DMS79 treated with DMSO at 0.1 percent for 48 hours (cell line): ENCODE measurements around the gene MTUS2.

Experiments
- DNase-seq: peaks from one replicate; lab custom pipeline; 2025; lab: John Stamatoyannopoulos, UW

Gene MTUS2

DNA sequence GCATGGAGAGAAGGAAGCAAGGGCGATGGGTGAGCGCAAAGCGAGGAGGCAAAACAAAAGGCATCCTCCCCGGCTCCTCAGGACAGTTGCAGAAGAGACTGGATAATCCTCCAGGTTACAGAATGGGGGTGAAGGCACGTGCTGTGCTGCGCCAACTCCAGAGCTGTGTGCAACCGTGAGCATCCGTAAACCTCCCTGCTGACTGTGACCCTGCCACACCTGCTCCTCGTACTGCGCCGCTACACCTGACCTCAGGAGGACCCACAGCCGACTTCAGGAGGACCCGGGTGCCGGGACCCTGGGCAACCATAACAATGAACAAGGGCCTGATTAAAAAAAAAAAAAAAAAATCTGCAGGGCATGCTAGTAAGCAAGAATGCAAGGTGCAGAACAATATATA is 706.6 kb downstream of the MTUS2 start:
- no peak for DNase-seq

DNA sequence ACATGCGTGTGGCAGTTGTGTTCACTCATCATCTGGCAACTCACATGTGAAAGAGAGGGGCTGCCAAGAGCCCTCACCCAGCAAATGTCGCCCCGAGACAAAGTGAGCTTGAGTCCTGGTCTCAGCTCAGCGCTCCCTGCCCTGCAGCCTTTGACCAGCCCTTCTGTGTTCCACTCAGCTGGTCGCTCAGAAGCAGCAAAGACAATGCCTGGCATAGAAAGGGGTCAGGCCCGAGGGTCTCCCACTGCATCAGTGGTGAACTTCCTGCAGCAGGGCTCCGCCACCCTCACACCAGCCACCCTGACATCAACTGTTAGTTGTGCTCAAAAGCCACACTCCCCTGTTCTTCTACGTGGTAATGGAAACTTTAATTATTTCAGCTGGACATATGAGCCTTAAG is 707.4 kb downstream of the MTUS2 start:
- DNase-seq = no peak

DNA sequence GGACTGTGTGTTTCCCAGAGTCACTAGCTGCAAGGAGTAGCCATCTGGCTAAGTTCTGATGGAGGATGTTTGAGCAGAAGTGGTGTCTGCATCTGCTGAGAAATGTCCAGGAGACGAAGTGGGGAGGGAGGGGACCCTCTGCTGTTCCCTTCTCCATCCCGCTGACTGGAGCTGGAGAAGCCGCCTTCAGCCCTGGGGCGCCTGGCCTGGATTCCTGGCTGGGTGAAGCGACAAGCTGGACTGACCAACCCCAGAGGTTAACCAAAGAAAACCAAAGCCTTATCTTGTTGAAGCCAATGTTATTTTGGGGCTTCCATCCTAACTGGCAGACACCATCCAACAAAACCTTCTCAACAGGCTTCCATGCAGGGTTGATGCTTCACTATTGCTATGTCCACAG is 707.8 kb downstream of the MTUS2 start:
- DNase-seq = no peak

DNA sequence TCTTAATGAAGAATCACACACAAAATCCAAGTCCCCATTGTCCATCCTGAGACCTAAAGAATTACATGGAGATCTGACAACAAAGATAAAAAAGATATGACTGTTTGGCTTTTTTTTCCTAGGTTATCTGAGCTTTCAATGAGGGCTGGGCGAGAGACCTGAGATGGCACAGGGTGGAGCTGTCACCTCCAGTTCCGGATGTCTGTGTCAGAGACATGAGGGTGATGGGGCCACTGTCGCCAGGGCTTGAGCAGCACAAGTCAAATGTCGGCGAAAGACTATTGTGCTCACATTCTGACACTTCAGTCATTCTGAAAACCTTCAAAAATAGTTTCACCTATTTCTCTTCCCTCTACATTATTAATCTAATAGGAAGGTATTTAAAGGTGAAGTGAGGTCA is 709.6 kb downstream of the MTUS2 start:
- DNase-seq = no peak

DNA sequence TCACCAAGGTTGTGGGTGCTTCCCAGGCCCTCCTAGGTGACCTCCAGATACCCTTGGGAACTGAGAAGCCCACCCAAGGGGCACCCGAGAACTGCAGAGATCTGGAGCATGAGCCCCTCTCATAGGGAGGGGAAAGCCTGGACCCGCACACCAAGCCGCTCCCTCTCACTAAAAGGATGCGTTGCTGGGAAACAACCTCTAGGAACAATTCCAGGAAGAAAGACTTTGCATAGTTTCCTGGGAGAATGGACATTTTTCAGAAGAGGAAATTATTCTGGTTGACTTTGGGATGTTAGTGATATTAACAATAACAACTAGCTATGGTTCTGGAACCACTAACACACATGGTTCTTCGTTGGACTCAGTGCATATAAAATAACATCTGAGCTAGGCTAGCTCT is 710.8 kb downstream of the MTUS2 start:
- no peak for DNase-seq

DNA sequence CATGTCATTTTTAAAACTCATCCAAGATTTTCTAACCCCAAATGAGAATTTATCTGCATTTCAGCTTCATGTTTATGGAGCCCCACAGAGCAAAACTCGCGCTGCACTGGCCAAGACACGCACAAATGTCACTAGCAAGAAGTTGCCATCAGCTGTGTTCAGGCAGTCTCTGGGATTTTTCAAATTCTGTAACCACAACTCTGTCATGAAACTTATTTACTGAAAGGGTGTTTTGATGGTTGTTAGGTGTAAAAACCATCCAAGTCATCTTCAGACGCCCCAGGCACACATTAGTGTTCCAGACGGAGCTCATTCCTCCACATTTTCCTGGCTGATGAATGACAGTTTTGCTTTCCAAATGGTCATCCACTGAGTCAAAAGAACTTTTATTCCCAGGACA is 712.0 kb downstream of the MTUS2 start:
- no peak for DNase-seq

DNA sequence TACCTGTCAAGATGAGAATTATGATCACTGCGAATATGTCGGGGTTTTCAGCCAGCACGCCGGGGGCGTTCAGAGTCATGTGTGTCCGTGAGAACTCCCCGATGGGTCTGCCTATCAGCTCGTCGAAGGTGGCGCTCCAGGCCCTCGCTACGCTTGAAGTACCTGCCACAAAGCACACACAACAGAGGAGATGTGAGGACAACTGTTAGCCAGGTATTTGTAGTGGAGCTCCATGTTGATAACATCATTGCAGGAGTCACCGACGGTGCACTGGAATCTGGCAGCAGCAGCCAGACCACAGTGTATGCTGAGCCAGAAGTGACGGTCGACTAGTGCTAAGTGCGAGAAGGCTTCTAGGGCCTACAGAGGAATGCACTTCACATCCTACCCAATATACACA is 712.7 kb downstream of the MTUS2 start:
- DNase-seq = no peak

DNA sequence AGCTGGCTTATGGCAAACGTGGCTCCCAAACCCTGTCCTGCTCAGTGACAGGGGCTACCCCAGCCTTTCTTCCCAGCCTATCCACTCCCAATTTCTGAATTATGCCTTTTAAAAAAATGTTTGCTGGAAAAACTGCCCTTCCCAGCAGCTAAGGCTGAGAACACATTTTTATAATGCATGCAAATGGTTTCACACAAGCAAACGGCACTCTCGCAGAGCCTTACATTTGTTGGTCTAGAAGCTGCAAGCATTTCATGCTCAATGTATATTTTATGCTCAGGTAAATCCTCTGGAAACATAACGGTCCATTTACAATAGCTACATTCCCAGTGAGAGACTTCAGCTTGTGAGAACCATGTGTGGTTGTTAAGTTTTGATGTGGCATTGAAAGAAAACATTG is 713.9 kb downstream of the MTUS2 start:
- no peak for DNase-seq

DNA sequence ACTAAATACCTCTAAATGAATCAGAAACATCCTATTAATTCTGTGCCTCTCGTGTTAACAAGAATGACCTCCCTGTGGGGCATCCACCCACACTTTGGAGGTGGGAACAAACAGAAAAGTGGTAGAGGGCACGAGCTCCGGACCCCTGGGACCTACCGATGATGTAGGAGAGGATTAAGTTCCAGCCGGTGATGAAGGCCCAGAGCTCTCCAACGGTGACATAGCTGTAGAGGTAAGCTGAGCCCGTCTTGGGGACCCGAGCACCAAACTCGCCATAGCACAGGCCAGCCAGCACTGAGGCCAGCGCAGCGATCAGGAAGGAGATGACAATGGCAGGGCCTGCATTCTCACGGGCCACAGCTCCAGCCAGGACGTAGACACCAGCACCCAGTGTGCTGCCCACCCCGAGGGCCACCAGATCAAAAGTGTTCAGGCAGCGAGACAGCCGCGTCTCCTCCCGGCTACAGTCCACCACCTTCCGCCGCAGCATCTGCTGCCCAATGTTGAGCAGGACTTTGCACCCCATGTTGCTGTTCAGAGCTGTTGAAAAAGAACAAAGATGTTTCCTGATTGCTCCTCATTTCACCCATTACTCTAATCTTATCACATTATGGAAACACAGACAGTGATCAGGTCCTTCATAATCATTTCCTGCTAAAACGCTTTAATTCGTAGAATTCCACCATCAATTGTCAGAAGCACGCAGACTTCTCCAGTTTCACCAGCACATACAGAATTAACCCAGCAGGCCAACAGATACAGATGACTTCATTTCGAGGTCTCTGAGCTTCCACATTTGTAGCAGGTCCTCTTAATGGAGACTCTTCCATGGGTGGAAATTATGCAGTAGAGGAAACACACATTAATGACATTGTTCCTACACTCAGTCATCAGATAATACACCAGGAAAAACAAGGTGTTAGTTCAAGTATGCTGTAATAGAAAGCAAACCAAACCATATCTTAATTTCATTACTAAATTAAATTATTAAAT is 715.8 kb downstream of the MTUS2 start:
- DNase-seq = no peak

DNA sequence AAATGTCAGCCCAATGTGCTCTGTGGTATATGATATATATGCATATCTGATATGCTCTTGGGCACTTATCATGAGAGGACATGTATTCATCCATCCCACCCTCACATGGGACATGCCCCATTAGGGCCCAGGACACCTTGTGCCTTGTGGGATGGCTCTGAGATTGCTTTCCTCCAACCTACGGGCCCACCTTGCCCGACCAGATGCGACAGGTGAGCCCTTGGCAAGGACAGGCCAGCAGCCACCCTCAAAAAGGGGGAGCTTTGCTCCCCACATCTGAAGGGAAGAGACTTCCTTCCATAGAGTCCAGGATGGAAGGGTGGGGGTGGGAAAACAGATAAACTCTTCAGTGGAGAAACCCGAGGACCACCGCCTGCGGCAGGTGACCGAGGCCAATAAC is 716.7 kb downstream of the MTUS2 start:
- no peak for DNase-seq

DNA sequence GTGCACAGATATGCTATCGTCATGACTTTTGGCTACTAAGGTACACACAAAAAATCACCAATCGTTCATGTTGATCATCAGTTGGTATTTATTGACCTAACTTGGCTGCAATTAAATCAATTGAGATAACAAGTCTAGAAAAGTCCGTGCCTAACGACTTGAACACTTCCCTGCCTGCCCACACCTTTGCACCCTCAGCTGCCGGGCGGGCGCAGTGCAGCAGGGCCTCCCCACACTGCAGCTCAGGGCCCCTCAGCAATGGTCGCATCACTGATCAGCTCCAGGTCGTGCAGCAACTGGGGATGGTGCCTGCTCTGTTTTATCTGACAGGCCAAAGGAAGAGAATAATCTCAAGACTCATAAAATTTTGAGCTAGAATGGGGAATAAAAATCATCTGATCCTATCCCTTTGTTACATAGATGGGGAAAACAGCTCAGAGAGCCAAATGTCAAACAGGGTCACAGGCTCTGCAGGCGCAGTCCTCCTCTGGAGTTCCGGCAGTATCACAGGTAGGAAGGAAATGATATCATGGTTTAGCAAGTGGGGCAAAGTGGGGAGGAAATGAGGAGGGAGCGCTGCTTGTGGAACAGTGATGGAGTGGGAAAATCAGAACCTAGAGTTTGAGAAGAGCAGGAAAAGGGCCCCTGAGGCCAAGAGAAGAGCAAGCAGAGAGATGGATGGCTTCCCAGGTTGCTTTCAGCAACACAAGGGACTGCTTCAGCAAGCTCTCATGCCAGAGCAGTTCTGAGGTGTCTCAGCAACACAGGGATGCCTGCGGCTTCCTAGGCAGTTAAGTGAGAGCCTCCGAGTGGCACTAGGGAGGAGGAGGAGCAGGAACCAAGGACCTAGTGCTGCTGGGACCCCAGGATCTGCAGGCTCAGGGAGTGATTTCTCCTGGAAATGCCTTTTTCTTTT is 717.9 kb downstream of the MTUS2 start:
- DNase-seq = no peak

DNA sequence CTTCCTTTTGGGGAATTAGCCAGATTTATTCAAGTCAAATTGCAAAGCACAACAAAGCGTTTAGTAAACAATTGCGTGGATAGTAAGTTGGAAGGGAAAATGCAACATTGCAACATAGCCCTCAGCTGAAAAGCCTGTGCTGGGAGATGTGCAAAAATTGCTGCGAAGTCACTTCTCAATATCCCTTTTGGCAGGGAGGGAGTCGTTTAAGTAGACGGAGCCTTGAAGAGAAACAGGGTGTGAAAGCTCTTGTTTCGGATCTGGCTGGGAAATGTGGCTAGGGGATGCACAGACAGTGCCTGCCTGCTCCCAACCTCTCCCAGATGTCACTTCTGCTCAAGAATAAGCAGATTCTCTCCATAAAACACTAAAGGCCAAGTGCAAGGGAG is 718.5 kb downstream of the MTUS2 start:
- DNase-seq = no peak

DNA sequence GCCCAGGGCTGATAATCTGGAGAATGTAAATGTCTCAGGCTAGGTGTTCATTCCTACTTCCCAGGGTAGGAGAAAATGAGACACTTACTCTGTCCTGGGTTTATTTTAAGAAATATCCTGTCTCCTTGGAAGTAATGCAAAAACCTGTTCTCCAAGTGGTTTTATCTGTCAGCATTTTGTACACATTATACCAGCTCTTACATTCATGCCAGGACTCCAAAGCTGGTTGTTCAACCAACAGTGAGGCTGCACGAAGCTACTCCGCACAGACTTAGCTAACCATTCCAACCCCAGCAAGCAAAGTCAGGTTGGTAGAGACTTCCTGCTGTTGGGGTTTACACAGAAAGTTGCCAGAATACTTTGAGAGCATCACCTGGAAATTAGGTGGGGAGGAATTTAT is 719.7 kb downstream of the MTUS2 start:
- DNase-seq = no peak

DNA sequence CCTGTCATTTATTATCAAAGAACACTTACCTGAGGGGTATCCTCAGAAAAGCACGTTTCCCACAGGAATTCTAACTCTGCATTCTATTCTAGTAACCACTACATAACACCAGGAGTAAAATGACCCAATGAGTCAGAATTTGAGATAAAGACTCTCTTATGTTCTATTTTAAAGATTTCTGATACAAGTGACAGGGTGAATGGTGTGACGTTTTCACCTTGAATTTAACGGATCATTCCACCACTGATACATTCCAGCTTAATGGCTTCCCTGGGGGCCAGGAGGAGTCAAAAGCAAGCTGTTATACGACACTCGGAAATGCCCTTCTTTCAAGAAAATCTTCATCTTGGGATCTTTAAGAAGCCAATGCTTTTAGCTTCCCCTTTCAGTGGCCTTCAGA is 720.2 kb downstream of the MTUS2 start:
- no peak for DNase-seq

DNA sequence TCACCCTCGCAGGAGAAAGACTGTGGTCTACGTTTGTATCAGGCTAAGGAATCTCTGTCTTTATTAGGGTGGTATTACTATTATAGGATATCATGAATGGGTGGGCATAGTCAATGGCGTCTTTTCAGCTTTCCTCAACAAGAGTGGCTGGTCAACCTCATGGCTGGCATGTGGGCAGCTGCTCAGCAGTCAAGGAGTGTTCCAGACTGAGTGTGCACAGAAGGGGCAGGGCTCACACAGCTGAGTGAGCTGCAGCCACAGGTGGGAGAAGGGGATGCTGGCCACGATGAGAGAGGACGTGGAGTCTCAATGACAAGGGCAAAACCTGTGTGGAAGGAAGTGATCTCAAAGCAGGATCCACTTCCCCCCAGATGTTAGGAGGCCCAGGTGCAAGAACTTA is 720.7 kb downstream of the MTUS2 start:
- no peak for DNase-seq

DNA sequence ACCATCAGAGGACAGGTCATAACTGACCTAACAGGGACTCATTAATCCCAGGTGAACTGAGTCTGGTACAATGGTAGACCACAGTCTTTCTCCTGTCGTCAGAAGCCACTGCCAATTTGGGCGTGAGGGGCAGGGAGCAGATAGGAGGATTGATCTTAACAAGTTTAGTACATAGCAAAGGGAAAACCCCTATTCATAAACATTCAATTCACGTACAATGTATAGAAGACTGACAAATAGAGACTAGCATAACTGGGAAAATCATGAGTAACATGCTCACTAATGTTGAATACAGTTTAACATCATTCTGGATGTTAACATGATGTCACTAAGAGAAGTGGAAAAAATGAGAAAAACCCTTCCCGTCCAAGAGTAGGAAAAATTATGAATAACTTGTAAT is 721.3 kb downstream of the MTUS2 start:
- DNase-seq = no peak

DNA sequence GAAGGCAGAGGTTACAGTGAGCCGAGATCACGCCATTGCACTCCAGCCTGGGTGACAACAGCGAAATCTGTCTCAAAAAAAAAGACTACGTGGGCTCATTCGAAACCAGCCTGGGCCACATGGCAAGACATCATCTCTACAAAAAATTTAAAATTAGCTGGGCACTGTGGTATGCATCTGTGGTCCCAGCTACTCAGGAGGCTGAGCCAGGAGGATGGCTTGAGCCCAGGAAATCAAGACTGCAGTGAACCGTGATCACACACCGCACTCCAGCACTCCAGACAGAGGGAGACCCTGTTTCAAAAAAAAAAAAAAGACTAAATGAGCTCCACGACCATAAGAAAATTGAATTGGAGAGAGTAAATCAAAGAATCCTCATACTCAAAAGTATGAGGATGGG is 722.2 kb downstream of the MTUS2 start:
- no peak for DNase-seq

DNA sequence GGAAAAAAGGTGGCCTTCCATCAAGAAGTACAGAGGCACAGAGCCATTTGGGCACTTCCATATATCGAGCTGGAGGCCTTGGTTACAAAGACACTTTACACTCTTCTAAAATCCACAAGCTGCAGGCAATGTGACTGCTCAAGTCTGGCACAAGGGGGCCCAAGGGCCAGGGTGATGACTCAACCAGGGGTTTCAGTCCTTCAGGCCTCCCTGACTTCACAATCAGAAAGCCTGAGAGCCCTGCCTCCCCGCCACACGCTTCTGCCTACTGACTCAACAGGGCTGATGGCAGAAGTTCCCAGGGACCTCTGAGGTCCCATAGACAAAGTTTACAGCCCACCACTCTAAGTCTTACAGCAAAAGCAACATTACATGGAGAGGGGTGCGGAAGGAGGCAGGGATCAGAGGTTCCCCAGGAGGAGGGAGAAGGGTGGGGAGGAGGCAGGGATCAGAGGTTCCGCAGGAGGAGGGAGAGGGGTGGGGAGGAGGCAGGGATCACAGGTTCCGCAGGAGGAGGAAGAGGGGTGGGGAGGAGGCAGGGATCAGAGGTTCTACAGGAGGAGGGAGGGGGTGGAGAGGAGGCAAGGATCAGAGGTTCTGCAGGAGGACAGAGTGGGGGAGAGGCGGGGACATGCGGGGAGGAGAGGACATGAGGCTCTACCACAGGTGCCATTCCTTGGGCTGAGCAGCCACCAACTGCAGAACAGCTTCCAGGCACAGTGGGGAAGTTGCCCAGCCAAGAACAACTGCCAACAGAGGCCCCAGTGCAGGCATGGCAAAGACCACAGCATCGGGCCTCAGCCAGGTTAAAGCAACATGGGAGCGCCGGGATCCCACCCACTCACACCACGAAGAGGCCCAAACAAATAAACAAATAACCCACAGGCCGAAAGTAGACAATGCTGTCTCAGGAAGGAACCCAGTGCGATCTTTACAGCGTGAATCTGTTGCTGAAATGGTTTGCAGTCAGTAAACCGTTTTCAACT is 723.4 kb downstream of the MTUS2 start:
- no peak for DNase-seq

DNA sequence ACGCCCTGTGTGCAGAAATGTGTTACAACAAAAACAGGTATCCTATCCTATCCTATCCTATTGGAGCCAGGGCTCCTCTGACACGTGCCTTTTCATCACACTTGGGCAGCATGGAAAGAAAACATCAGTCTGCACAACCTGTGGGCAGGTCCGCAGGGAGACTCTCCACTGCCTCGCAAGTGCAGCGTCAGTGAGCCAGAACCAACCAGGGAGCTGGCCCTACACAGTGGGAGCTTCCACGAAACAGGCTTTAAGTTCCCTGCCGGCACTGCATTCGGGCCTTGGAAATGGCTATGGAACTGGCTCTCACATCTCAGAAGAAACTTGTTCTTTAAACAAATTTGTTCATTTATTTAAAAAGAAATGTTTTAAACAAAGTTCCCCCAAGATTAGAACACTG is 725.8 kb downstream of the MTUS2 start:
- DNase-seq = no peak

DNA sequence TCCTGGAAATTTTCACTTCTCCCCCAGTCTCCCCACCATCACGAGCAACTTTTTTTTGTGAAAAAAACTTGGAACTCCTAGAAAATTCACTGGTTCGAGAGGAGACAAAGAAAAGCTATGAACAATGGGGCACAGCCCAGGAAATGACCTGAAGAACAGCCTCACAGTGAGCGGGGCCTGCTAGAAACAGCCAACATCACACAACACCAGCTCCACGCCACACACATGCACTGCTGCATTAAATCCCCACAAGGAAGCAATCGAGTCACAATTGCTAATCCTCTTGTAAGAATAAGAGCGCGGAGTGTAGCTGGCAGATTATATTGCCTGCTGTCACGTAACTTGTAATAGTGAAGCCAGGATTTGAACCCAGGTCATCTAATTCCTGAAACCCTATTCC is 726.5 kb downstream of the MTUS2 start:
- DNase-seq = no peak

DNA sequence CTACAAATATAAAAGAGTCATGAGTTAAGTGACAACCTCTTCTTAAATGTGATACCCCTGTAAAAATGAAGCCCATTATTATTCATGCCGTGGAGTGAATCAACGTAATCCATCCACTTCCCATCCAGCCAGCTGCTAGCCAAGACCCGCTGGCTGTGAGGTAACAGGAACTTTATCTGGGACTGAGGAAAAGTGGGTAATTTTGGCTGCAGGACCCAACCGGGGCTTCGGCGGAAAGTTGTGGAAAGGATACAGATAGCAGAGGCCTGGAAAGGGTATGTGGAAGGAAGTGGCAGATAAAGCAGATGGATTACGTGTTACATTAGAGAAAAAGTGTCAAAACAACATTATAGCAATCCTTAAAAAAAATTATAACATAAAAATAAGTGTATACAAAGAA is 727.0 kb downstream of the MTUS2 start:
- DNase-seq = no peak

DNA sequence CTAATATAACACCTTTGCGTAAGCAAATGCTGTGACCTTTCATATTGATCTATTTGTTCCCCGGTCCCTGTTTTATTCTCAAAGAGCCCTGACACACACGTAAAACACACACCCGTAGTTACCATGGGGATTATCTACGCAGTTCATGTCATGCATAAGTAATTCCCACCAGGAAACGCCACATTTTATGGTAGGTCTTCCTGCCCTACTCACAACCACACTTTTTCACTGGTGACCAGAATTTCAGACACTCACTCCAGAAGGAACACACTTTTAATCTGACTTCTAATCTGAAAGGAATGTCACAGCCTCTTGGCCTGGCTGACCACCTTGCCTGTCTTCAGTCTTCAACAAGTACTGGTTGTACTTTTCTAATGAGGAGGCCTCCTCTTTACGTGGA is 728.6 kb downstream of the MTUS2 start:
- DNase-seq = no peak
